ENCODE data around the gene NPFFR2.

The NPFFR2 gene

DNA sequence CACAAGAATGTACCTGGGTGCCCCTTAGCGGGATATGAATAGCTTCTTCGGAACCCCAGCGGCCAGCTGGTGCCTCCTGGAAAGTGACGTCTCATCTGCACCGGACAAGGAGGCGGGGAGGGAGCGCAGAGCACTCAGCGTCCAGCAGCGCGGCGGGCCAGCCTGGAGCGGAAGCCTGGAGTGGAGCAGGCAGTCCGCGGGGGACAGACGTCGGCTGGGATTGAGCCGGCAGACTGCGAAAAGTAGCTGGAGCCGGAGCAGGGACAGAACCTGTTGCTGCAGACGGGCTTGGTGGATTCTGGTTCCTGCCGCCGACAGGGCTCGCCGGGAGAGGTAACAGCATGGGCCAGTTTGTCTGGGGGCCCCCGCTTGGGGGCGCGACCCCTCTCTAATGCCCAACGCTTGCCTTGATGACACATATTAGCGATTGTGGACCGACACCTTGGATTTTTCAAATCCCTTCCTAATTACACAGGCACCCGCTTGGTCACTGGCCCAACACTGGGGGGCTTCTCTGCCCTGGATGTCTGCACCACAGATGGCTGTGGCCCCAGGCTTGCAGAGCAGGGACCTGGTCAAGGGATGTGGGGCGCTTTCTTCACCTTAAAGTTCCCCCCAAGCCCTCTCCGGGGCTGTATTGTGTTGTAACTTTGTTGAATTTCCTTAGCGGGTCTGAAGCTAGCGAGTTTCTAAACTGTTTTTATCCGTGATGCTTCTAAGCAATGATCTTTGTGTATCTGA is at the start of gene NPFFR2:
Gene NPFFR2, plus strand, starts transcription at position 133 of the 741 bp plus-strand sequence. CDS start 96,592 bp downstream, outside the sequence.
- H3K36me3 ChIP-seq (ENCODE audit: insufficient read depth, low read length): no peaks in the 10 kb centered on the region
- H3K4me1 ChIP-seq (ENCODE audit: insufficient read depth, low read length): peaks cover 5% of the 10 kb centered on the region
- no peaks in the 10 kb centered on the region for H3K9me3 ChIP-seq (ENCODE audit: control insufficient read depth, insufficient read depth, low read length)
- H3K9ac ChIP-seq (ENCODE audit: low read depth, low read length): peak within 1 kb of the TSS; percentile 92

DNA sequence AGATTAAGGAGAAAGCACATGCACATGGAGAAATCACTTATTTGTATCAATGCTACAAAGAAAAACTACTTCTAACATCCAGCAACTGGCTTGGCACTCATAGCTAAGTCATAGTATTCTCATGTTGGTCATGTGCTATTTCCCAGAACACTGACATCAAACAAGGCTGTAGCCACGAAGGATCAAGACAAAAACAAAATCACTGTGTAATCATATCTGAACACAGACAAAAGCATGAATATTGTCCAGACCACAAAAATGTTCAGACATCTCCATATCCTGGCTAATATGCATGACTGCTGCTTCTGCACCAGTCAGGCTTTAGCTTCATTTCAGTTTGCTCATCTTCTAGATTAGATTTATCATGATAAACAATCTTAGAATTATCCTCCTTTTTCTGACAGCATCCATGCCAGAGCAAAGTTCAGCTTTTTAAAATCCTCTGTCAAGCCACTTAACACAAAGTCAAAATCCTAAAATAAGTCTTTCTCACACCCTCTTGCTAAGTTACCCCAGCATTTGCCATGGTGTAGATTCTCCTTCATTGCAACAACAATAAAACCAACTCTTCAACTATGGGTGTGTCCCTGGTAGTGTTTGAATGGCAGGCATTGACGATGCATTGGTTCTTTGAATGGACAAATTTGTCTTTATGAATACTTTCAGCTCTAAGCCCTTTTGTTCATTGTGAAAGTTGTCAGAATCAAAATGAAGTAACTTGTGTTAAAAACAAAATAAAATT is 39.1 kb upstream of the NPFFR2 start:
- Histone ChIP-seq H3K36me3 (ENCODE audit: insufficient read depth, low read length) (no peaks in the 10 kb centered on the region), H3K9ac (ENCODE audit: low read depth, low read length) (no peak overlapping the region), H3K4me1 (ENCODE audit: insufficient read depth, low read length) (no peaks in the 10 kb centered on the region), H3K9me3 (ENCODE audit: control insufficient read depth, insufficient read depth, low read length) (no peaks in the 10 kb centered on the region; the same call in 1 of the 2 replicates)

DNA sequence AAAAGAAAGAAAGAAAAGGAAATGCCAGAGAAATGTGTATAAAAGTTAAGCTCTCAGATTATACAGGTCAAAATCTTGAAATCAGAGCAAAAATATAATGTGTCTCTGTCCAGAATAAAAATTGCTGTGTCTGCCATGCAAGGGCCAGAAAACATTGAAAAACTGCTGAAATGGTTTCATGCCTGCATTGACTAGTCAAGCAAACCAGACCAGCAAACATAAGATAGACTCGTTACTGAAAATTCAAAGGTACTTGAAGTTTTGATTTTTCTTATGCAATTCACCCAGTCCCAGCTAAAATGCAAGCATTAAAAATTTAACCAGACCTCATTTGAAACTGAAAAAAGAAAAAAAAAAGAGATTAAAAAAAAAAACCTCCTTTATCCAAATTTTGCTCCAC is 37.2 kb upstream of the NPFFR2 start:
- Histone ChIP-seq H3K9ac (ENCODE audit: low read depth, low read length) (no peak overlapping the region), H3K4me1 (ENCODE audit: insufficient read depth, low read length) (no peaks in the 10 kb centered on the region), H3K9me3 (ENCODE audit: control insufficient read depth, insufficient read depth, low read length) (no peaks in the 10 kb centered on the region; the same call in 1 of the 2 replicates), H3K36me3 (ENCODE audit: insufficient read depth, low read length) (no peaks in the 10 kb centered on the region)

DNA sequence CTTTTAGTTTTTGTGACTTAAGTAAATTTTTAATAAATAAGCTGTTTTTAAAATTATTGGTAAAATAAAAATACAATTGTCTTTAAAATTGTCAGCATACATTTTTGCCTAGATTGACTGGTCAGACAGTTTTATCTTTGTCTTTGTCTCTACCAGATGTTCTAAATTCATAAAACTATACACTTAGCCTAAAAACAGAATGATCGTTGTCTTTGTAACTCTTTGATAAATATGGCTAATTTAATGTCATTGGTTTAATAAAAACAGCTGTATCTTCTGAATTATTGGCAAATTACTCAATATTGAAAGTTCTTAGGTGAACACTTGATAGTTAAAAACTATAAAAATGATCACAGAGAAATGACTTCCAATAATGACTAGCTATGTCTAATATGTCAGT is 36.5 kb upstream of the NPFFR2 start:
- Histone ChIP-seq H3K36me3 (ENCODE audit: insufficient read depth, low read length) (no peaks in the 10 kb centered on the region), H3K9ac (ENCODE audit: low read depth, low read length) (no peak overlapping the region)

DNA sequence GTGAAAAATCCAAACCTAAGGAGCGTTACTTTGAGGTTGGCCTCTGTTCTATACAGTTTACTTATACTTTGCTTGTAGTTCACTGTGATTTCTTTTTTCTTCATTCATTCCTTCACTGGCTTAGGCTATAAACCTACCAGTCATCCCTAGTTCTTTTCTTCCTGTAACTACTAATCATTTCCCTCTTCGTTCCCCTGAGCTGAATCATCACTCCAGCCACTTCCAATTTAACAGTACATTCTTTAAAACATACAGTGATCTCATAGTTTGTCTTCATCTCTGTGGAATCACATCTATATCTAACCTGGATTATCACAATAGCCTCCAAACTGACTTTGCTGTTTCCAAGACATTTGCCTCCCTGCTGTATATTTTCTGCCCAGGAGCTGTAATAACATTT is 25.2 kb upstream of the NPFFR2 start:
- no peak overlapping the region for H3K9ac ChIP-seq (ENCODE audit: low read depth, low read length)
- H3K9me3 ChIP-seq (ENCODE audit: control insufficient read depth, insufficient read depth, low read length): no peaks in the 10 kb centered on the region
- no peaks in the 10 kb centered on the region for H3K4me1 ChIP-seq (ENCODE audit: insufficient read depth, low read length)
- H3K36me3 ChIP-seq (ENCODE audit: insufficient read depth, low read length): no peaks in the 10 kb centered on the region

More for the DNA sequence above, 36.5 kb upstream of the NPFFR2 start:
- no peaks in the 10 kb centered on the region; the same call in 1 of the 2 replicates for H3K9me3 ChIP-seq (ENCODE audit: control insufficient read depth, insufficient read depth, low read length)
- no peaks in the 10 kb centered on the region for H3K4me1 ChIP-seq (ENCODE audit: insufficient read depth, low read length)

DNA sequence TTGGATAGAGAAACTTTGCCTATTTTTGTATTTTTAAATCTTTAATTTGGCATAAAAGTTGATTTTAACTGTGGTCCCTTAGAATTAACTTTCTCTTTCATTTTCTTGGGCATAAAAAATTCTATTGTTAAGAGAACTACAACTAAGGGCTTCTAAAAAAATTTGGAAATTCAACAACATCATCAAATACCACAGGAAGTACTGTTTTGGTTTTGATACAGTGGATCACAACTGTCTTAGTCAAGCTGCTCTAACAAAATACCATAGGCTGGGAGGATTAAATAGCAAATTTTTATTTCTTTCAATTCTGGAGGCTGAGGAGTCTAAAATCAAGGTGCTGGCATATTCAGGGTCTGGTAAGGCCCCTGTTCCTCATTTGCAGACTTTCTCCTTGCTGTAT is 19.9 kb upstream of the NPFFR2 start:
- H3K4me1 ChIP-seq (ENCODE audit: insufficient read depth, low read length): no peaks in the 10 kb centered on the region
- H3K9me3 ChIP-seq (ENCODE audit: control insufficient read depth, insufficient read depth, low read length): no peaks in the 10 kb centered on the region
- no peaks in the 10 kb centered on the region for H3K36me3 ChIP-seq (ENCODE audit: insufficient read depth, low read length)

DNA sequence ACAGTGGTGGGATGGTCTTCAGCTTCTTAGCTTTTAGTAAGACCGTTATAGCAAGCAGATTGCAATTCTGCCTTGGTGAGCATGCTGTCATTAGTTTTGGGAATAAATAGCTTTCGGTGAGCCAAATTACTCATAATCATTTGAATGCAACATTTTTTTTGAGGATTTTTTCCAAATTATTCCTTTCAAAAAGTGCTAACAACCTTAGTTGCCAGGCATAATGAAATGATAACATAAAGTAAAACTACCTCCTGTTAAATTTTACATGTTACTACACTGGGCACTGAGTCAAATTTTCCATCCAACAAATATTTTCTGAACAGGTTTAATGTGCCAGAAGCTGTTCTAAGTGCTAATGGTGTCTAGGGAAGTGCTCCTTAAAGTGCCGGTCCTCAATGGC is 15.8 kb upstream of the NPFFR2 start:
- H3K4me1 ChIP-seq (ENCODE audit: insufficient read depth, low read length): no peaks in the 10 kb centered on the region
- no peaks in the 10 kb centered on the region for H3K9me3 ChIP-seq (ENCODE audit: control insufficient read depth, insufficient read depth, low read length)
- H3K36me3 ChIP-seq (ENCODE audit: insufficient read depth, low read length): no peaks in the 10 kb centered on the region
- H3K9ac ChIP-seq (ENCODE audit: low read depth, low read length): no peak overlapping the region

More for the DNA sequence above, 19.9 kb upstream of the NPFFR2 start:
- H3K9ac ChIP-seq (ENCODE audit: low read depth, low read length): no peak overlapping the region

DNA sequence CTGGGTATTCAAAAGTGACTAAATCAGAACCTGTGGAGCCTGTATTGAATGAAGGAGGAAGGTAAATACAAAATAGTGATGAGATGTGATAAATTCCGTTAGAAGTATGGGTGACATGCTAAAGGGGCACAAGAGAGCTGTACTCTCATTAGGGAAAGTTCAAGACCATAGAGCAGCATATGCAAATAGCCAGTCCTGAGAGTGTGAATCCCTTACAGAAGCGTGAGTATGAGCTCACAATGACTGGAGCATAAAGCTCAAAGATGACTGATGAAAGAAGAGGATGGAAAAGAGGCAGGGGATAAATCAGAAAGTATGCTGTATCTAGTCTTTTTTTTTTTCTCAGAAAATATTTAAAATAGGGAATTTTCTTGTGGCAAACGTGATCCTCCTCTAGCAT is 12.1 kb upstream of the NPFFR2 start:
- H3K9ac ChIP-seq (ENCODE audit: low read depth, low read length): no peak overlapping the region
- no peaks in the 10 kb centered on the region for H3K9me3 ChIP-seq (ENCODE audit: control insufficient read depth, insufficient read depth, low read length)
- H3K4me1 ChIP-seq (ENCODE audit: insufficient read depth, low read length): no peaks in the 10 kb centered on the region
- no peaks in the 10 kb centered on the region for H3K36me3 ChIP-seq (ENCODE audit: insufficient read depth, low read length)

DNA sequence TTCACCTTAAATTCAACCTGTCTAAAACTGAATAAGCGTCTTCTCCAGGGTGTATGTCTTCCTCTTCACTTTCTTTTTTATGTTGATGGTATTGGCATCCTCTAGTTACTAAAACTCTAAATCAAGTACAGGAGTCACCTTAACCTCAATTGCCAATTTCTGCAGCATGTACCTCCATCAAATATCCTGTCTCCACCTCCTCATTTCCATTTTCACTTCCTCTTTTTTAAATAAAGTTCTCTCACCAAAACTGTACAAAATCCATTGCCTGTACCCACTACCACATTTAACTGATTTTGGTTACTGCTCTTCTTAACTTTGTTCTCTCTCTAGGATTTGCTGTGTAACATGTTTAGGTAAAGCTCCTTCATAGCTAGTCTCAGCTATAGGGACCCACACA is 9.2 kb upstream of the NPFFR2 start:
- Histone ChIP-seq H3K9me3 (ENCODE audit: control insufficient read depth, insufficient read depth, low read length) (no peaks in the 10 kb centered on the region), H3K36me3 (ENCODE audit: insufficient read depth, low read length) (no peaks in the 10 kb centered on the region), H3K9ac (ENCODE audit: low read depth, low read length) (no peak overlapping the region), H3K4me1 (ENCODE audit: insufficient read depth, low read length) (peaks cover 5% of the 10 kb centered on the region; the same call in 1 of the 2 replicates)

DNA sequence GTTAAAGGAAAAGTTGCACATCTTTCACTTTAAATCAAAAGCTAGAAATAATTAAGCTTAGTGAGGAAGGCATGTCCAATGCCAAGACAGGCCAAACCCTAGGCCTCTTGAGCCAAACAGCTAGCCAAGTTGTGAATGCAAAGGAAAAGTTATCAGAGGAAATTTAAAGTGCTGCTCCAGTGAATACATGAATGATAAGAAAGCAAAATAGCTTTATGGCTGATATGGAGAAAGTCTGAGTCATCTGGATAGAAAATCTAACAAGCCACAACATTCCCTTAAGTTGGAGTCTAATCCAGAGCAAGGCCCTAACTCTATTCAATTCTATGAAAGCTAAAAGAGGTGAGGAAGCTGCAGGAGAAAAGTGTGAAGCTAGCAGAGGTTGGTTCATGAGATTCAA is 23.8 kb downstream of the NPFFR2 start:
- Histone ChIP-seq H3K4me1 (ENCODE audit: insufficient read depth, low read length) (no peaks in the 10 kb centered on the region), H3K9me3 (ENCODE audit: control insufficient read depth, insufficient read depth, low read length) (no peaks in the 10 kb centered on the region), H3K9ac (ENCODE audit: low read depth, low read length) (no peak overlapping the region), H3K36me3 (ENCODE audit: insufficient read depth, low read length) (no peaks in the 10 kb centered on the region)

DNA sequence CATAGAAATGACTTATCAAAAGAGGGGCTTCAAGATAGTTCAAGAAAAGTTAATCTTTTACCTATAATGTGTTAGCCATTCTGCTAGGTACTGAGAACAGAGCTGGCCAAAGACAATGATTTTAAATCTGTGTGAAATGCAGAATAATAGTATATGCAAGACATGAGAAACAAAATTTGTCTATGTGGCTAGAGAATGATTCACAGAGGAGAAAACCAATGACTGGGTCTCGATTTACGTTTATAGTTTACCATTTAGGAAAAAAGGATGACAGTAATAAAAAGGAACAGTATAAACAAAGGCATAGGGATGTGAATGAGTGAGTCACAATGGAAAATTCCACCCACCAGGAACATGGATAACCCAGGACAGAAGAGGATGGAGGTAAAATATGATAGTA is 31.9 kb downstream of the NPFFR2 start:
- Histone ChIP-seq H3K9ac (ENCODE audit: low read depth, low read length) (no peak overlapping the region), H3K9me3 (ENCODE audit: control insufficient read depth, insufficient read depth, low read length) (no peaks in the 10 kb centered on the region), H3K36me3 (ENCODE audit: insufficient read depth, low read length) (no peaks in the 10 kb centered on the region), H3K4me1 (ENCODE audit: insufficient read depth, low read length) (no peaks in the 10 kb centered on the region)

DNA sequence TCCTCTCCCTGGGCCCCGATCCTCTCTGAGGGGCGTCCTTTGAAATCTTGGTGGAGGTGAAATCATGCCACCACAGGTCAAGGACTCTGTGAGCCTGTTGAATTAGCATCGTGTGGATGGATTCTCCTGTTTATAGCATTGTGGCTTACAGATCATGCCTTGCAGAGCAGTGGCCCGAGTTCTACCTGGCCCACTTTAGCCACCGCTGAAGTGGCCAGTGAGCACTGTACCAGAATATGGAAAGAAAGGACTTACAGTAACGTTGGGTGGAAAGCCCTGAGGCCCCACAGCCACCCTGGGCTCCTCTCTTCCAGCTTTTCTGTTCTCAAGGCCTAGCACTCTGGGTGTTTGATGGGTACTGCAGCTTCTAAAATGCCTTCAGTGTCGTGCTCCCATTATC is 35.3 kb downstream of the NPFFR2 start:
- Histone ChIP-seq H3K9me3 (ENCODE audit: control insufficient read depth, insufficient read depth, low read length) (no peaks in the 10 kb centered on the region), H3K4me1 (ENCODE audit: insufficient read depth, low read length) (no peaks in the 10 kb centered on the region)

DNA sequence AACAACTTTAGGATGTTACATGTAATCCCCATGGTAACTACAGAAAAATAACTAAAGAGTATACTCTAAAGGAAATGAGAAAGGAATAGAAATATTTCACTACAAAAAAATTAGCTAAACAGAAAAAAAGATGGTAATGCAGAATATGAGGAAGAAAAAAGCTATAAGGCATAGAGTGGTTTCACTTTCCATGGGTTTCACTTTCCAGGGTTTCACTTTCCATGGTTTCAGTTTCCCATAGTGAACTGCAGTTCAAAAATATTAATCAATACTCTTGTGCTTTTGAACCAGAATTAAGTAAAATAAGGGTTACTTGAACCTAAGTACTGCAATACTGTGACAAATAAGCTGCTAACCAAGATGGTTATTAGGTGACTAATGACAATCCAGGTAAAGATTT is 42.0 kb downstream of the NPFFR2 start:
- H3K36me3 ChIP-seq (ENCODE audit: insufficient read depth, low read length): no peaks in the 10 kb centered on the region
- H3K4me1 ChIP-seq (ENCODE audit: insufficient read depth, low read length): no peaks in the 10 kb centered on the region
- H3K9ac ChIP-seq (ENCODE audit: low read depth, low read length): no peak overlapping the region
- no peaks in the 10 kb centered on the region for H3K9me3 ChIP-seq (ENCODE audit: control insufficient read depth, insufficient read depth, low read length)

More for the DNA sequence above, 35.3 kb downstream of the NPFFR2 start:
- Histone ChIP-seq H3K9ac (ENCODE audit: low read depth, low read length) (no peak overlapping the region), H3K36me3 (ENCODE audit: insufficient read depth, low read length) (no peaks in the 10 kb centered on the region)

DNA sequence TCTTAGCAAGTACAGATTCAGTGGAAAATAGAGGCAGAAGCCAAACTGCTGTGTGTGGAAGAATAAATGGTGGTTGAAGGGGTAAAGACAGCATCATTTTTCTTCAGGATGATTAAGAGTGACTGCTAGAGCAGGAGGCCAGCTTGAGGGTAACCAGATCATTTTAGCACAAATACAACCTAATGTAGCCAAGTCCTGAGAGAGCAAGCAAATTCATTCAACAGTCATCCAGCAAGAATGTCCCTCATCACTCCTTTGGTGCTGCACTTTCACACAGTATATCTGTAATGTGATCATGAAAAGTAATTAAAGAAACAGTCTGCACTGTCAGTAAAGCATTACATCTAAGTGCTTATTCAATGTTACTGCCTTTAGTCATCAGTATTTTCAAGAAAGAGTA is 44.8 kb downstream of the NPFFR2 start:
- H3K9ac ChIP-seq (ENCODE audit: low read depth, low read length): no peak overlapping the region
- no peaks in the 10 kb centered on the region for H3K9me3 ChIP-seq (ENCODE audit: control insufficient read depth, insufficient read depth, low read length)
- H3K4me1 ChIP-seq (ENCODE audit: insufficient read depth, low read length): no peaks in the 10 kb centered on the region
- H3K36me3 ChIP-seq (ENCODE audit: insufficient read depth, low read length): no peaks in the 10 kb centered on the region

DNA sequence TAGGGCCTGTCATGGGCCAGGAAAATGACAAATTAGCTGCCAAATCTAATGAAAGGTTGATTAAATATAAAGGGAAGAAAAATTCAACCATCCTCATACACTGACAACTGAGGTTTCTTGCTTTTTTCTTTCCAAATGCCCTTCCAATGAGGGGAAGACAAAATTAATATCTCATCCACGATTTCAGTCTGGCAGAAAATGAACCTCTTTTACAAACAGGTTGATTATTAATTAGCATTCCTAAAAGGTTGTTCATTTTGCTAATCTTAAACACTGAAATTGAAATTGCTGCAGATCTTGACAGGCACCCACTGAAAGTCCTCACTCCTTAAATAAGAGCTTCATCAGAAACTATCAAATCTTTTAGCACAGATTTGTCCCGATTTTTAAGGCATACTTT is 45.5 kb downstream of the NPFFR2 start:
- Histone ChIP-seq H3K4me1 (ENCODE audit: insufficient read depth, low read length) (no peaks in the 10 kb centered on the region), H3K9ac (ENCODE audit: low read depth, low read length) (no peak overlapping the region), H3K9me3 (ENCODE audit: control insufficient read depth, insufficient read depth, low read length) (no peaks in the 10 kb centered on the region), H3K36me3 (ENCODE audit: insufficient read depth, low read length) (no peaks in the 10 kb centered on the region)

All from ES-I3 (cell line).